NCI-H446 (cell line): ENCODE measurements around the gene MGST1.
"Not testable (repeated sequence)": the region's sequence is repeated elsewhere in the genome, so short reads cannot be mapped to it uniquely, and the experiment has no call there.

Source experiments
- DNase-seq, 2 experiments: peaks; one replicate each; lab custom pipeline; 2025; lab: John Stamatoyannopoulos, UW

The MGST1 gene

GRCh38 chr12:16352481-16352880 lies 5.0 kb downstream of the MGST1 start:
- DNase-seq: no peak

GRCh38 chr12:16358878-16359277 lies 11.4 kb downstream of the MGST1 start:
- DNase-seq: no peak

- DNase-seq: peak; percentile 39 to 66
These were observed 12.4 kb downstream of the MGST1 start for GRCh38 chr12:16359512-16360491.

GRCh38 chr12:16361142-16361783 lies 13.8 kb downstream of the MGST1 start:
- no peak for DNase-seq

- DNase-seq: no peak
These were observed 15.1 kb downstream of the MGST1 start for GRCh38 chr12:16362550-16362949.

GRCh38 chr12:16369156-16369555 lies 21.7 kb downstream of the MGST1 start:
- no peak for DNase-seq

- no peak for DNase-seq
These were observed 22.7 kb downstream of the MGST1 start for GRCh38 chr12:16370096-16370495.

- DNase-seq: not testable (repeated sequence)
These were observed 35.3 kb downstream of the MGST1 start for GRCh38 chr12:16382652-16383312.

- DNase-seq: no peak
These were observed 37.3 kb downstream of the MGST1 start for GRCh38 chr12:16384732-16385131.

- DNase-seq: peak; percentile 2 to 51
These were observed 38.6 kb downstream of the MGST1 start for GRCh38 chr12:16385782-16386646.

- DNase-seq: no peak
These were observed 40.5 kb downstream of the MGST1 start for GRCh38 chr12:16387919-16388318.

GRCh38 chr12:16389594-16389993 lies 42.1 kb downstream of the MGST1 start:
- DNase-seq: no peak

GRCh38 chr12:16392846-16393535 lies 45.5 kb downstream of the MGST1 start:
- no peak for DNase-seq

GRCh38 chr12:16399101-16399500 lies 51.7 kb downstream of the MGST1 start:
- no peak for DNase-seq

- DNase-seq: not testable (repeated sequence)
These were observed 54.4 kb downstream of the MGST1 start for GRCh38 chr12:16401835-16402234.

- DNase-seq: no peak
These were observed 59.9 kb downstream of the MGST1 start for GRCh38 chr12:16407346-16407745.
